HG03025 (cell line): Measurements from ENCODE around the gene FGF1.

ENCODE experiments used
- ATAC-seq: cut with Tn5 transposase; IDR thresholded peaks from one replicate; pipeline ENCODE4 v1.9.1; 2021; ENCODE audit warnings: mild to moderate bottlenecking, moderate library complexity; ENCODE audit not compliant: unreplicated experiment, low FRiP score

Gene FGF1

GRCh38 chr5:142671801-142672200 lies 14.1 kb downstream of the FGF1 start:
- ATAC-seq: no peak

DNA sequence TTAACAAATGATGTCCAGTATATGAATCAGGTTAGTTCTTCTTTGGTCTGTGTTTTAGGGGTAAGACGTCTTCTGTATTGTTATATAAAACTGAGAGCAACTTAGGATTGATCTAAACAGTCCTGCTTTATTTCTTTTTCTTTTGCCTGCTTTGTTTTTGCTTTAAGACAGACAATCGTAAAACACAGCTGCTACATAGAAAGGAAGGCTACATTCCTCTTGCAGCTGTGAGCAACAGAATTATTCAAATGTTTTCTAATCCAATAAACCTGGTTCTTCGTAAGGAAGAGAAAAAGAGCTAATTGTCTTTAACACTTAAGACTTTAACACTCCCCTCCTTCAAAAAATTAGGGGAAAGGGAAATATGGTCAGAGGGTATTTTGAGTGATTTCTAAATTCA lies 14.6 kb downstream of the FGF1 start:
- no peak for ATAC-seq

DNA sequence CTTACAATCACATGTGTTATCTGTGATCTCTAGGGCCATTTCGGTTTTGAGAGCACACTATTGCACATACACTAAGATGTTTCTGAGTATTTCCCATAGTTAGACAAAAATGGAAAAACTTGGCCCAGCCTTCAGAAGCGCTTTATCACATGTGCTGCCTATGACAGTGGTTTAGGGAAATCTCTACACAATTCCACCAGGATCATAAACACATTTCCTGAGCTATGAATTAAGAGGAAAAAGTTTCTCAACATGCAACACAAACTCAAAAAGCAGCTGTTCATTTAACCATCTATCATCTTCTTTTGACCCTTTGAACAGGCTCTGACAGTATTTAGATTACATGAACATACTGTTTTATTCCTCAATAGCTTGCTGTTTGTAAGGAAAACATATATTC lies 15.1 kb downstream of the FGF1 start:
- no peak for ATAC-seq

DNA sequence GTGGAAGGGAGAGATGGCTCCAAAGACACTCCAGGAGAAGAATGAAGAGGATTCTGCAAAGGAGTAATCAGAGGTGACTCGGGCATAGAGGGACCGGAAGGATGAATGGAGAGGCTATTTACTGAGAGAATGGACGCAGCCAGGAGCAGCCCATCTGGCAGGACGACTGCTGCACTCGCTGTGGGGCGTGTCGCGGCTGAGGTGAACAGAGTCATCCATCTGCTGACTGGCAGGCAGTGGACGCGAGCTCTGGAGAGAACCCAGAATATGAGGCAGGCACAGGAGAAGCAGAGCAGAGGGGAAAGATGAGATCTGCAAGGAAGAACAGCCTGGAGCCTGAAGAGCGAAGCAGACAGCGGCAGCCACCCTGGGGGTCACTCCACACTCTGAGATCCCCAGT lies 16.4 kb downstream of the FGF1 start:
- ATAC-seq: no peak

GRCh38 chr5:142668336-142668735 lies 17.6 kb downstream of the FGF1 start:
- ATAC-seq: no peak

- ATAC-seq: no peak
Observed at GRCh38 chr5:142667831-142668230, 18.1 kb downstream of the FGF1 start.

DNA sequence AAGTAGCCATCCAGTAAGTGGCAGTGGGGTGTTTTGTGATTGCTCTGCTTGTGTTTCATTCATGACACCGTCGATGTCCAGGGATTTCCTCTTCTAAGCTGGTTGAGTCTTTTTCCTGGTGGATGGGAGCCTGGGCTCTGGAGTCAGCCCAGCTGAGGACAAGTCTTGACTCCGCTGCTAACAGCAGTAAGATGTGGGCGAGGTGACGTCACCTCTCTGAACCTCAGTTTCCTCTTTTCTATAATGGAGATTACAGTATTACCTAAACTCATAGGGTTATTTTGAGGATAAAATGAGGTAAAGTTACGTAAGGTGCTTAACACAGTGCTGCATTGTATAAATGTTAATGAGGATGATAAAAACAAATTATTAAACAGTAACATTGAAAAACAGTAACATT lies 21.3 kb downstream of the FGF1 start:
- ATAC-seq: no peak

GRCh38 chr5:142664067-142664466 lies 21.8 kb downstream of the FGF1 start:
- ATAC-seq: no peak

DNA sequence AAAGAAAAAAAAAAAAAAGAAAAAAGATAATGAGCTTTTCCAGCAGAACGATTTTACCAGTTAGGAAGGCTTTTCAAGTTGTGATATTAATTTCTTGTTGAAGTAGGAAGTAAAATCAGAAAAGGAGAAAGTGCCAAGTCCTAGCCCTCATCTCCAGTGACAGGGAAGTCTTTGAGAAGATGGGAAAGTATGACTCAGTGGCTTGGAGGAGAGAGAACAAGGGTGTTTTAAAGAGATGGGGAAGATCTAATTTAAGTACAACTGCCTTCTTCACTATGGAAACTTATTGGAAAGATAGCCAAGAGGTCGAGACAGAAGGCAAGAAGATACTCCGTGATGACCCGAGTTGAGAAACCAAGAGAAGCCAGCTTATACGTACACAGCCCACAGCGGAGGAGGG lies 22.6 kb downstream of the FGF1 start:
- no peak for ATAC-seq

GRCh38 chr5:142661957-142662356 lies 23.9 kb downstream of the FGF1 start:
- ATAC-seq: no peak

- ATAC-seq: no peak
Observed at GRCh38 chr5:142661143-142661542, 24.7 kb downstream of the FGF1 start.

- ATAC-seq: no peak
Observed at GRCh38 chr5:142660731-142661130, 25.2 kb downstream of the FGF1 start.

- ATAC-seq: no peak
Observed at GRCh38 chr5:142660196-142660595, 25.7 kb downstream of the FGF1 start.

DNA sequence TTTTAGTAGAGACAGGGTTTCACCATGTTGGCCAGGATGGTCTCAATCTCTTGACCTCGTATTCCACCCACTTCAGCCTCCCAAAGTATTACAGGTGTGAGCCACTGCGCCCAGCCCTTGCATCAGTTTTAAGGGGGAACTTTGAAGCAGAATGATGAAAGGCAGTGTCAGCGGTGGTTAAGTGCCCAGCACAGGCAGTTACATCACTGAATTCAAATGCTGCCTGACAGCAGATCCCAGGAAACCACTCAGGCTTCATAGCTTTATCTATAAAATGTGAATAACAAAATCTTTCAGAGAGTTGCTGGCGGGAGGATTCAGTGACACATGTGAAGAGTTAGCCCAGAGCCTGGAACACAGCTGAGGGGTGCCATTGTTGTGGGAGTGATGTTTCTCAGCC lies 26.5 kb downstream of the FGF1 start:
- ATAC-seq: no peak

DNA sequence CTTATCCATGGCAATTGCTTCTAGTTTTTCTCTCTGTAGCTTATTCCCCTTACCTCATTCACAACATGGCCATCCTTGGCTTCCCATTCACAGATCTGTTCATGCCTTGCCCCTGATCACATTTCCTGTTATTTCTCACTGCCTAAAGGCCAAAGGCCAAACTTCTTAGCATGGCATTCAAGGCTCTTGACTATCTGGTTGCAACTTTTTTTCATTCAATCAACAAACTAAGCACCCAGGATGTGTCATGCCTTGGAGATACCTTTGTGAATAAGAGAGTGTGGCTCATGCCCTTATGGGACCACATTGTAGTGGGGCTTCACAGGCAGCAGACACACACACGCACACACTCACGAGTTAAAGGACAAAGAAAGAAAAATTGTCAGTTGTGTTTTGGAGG lies 27.6 kb downstream of the FGF1 start:
- no peak for ATAC-seq

GRCh38 chr5:142657446-142657845 lies 28.4 kb downstream of the FGF1 start:
- no peak for ATAC-seq

DNA sequence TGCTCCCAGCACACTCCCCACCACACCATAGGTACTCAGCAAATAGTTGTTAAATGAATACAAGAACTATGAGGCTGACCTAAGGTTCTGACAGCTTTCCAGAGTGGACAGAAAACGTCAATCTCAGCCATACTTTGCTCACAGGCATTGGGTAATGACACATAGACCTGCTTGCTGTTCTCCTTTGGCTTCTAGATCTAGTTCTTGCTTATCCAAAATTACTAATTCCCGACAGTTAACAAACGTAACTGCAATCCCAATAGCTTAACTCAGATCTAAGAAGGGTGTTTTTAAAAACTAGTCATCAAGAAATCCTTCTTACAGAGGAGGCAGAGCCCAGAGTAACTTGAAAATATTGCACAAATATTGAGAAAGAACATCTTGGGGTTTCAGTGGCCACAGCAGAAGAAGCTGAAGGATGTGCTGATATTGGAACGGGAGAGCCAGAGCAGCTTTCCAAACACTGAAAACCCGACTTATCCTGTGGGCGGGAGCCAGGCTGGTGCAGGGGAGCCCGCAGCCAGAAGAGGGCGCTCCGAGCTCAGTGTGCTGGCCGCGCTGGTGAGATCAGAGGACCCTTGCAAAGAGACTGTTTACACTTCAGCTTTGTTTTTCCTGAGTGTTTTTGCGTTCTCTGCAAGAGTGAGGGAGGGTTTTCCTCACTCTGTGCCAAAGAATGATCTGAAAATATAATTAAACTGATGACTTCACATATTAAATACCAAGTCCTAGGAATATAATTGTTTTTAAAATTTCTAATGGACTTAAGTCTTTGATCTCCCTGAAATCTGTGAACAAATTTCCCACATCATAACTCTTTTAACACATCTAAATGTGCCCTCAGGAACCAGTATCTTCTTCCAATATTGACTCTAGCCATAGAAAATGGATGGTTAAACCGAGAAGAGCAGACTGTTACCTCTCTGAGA lies 30.3 kb downstream of the FGF1 start:
- ATAC-seq: peak; percentile 61

- ATAC-seq: no peak
Observed at GRCh38 chr5:142654578-142655058, 31.3 kb downstream of the FGF1 start.

GRCh38 chr5:142653321-142653720 lies 32.6 kb downstream of the FGF1 start:
- ATAC-seq: no peak

GRCh38 chr5:142652563-142652962 lies 33.3 kb downstream of the FGF1 start:
- ATAC-seq: no peak

DNA sequence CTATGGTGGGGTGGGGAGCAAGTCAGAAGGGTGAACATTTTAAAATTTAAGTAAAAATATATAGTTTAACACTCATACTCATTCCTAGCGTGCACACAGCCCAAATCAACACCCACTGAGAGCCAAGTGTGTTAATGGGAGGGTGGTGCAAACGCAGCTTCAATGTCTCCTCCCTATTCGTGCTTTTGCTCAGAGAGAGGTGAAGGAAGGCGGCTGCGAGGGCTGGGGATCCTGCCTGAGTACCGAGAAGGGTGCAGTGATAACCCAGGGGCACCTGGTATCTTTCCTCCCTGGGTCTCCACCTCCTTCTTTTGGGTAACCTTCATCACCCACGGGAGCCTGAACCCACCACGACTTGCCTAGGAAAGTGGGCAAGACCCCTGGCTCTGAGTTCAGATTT lies 35.0 kb downstream of the FGF1 start:
- no peak for ATAC-seq

GRCh38 chr5:142650060-142650459 lies 35.8 kb downstream of the FGF1 start:
- ATAC-seq: no peak
